Skeletal muscle satellite cell (primary cell): ENCODE measurements around the gene HLA-DQB2. TPM values are rescaled to one million over a fixed set of nuclear protein-coding genes. Genes with fewer than 3 reads are reported as not detected.

Source experiments
- H3K27me3 ChIP-seq: 2 replicates; pipeline ENCODE4 v1.7.0; 2013; ENCODE audit warnings: low read length; ENCODE audit not compliant: control insufficient read depth, insufficient read depth
- H3K36me3 ChIP-seq: 2 replicates; pipeline ENCODE4 v1.7.0; 2013; ENCODE audit warnings: mild to moderate bottlenecking, control low read depth, low read length; ENCODE audit not compliant: insufficient read depth
- H3K4me1 ChIP-seq: 2 replicates; pipeline ENCODE4 v1.7.0; 2013; ENCODE audit warnings: low read length; ENCODE audit not compliant: control insufficient read depth, insufficient read depth
- H3K4me2 ChIP-seq: 2 replicates; pipeline ENCODE4 v1.7.0; 2013; ENCODE audit warnings: mild to moderate bottlenecking, low read length
- H3K4me3 ChIP-seq: 2 replicates; pipeline ENCODE4 v1.7.0; 2013; ENCODE audit warnings: low read length
- H3K9ac ChIP-seq: 2 replicates; pipeline ENCODE4 v1.7.0; 2013; ENCODE audit warnings: mild to moderate bottlenecking, low read depth, low read length, moderate library complexity
- H3K9me3 ChIP-seq: replicated peaks from 2 replicates; pipeline ENCODE4 v1.7.0; 2013; ENCODE audit warnings: mild to moderate bottlenecking, control low read depth, low read length
- small RNA-seq: library from RNA; depleted of rRNA; stranded (forward); fragments of <200 nt; gene quantifications from one replicate; pipeline ENCODE3, GENCODE V24; 2012

Gene HLA-DQB2

GRCh38 chr6:32744776-32745175, 18.6 kb downstream of the HLA-DQB2 start:
- Histone ChIP-seq H3K27me3 (peaks cover 18% of the 10 kb centered on the region), H3K4me3 (no peak overlapping the region), H3K4me1 (no peaks in the 10 kb centered on the region), H3K9ac (no peak overlapping the region), H3K9me3 (no peaks in the 10 kb centered on the region), H3K36me3 (no peaks in the 10 kb centered on the region), H3K4me2 (no peak overlapping the region)

DNA sequence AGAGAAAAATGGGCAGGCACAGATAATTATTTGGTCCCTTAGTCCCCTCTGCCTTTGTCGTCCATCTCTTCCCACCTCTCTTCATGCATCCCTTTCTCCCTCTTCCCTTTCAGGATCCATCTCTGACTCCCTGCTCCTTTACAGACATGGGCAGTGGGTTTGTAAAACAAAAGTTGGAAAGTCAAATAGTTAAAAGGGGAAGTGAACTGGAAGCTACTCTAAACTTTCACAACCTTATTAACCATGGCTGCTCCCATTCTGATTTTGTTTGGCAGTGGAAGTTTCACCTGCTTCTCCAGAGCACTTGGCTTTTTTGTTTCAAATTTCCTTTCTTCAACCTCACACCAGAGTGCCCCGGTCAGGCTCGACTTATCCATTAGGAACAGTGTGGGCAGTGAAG, 21.0 kb downstream of the HLA-DQB2 start:
- Histone ChIP-seq H3K4me3 (no peak overlapping the region), H3K9ac (no peak overlapping the region), H3K4me1 (no peaks in the 10 kb centered on the region), H3K27me3 (peaks cover 23% of the 10 kb centered on the region), H3K4me2 (no peak overlapping the region), H3K9me3 (no peaks in the 10 kb centered on the region), H3K36me3 (no peaks in the 10 kb centered on the region)

DNA sequence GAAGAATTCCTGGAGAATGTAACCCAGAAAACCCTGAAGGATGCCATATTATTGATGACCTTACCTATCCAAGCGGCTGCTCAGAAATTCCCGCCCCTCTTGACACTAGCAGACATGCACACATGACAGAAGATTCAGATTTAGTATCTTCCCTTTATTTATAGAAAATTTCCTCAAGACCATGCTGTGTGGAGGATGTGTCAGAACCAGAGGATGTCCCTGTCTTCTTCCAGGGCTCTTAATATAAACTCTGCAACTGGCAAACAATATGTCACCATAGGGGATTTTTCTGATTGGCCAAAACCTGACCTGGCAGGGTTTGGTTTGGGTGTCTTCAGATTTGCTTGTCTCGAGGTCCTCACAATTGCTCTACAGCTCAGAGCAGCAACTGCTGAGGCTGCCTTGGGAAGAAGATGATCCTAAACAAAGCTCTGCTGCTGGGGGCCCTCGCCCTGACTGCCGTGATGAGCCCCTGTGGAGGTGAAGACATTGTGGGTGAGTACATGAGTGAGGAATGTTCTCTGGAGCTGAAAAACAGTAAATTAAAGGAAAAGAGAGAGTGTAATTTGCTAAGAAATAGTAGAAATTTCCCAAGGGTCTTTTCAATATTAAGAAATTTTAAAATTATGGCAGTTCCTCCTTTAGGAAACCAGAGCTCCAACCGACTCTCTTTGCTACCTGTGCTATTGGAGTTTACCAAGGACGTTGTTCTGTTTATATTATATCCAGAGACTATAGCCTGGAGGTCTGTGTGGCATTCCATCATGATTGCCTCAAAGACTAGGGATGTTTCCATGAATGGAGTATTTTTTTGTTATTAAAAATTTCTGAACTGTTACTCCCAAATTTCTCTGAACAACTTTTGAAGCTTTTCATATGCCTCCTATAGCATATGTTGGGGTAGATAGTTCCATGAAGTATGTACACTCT, 22.0 kb downstream of the HLA-DQB2 start, which contains the start of gene HLA-DQA2:
Gene HLA-DQA2, plus strand, starts transcription at position 361 of the 930 bp plus-strand sequence. Its CDS starts 53 bp downstream, at position 414.
- Histone ChIP-seq H3K4me2 (no peak within 1 kb of the TSS), H3K27me3 (peaks cover 21% of the 10 kb centered on the region), H3K4me1 (no peaks in the 10 kb centered on the region), H3K9ac (no peak within 1 kb of the TSS), H3K9me3 (no peaks in the 10 kb centered on the region), H3K36me3 (no peaks in the 10 kb centered on the region), H3K4me3 (no peak within 1 kb of the TSS)

- Histone ChIP-seq H3K9ac (no peak overlapping the region), H3K4me3 (no peak overlapping the region), H3K9me3 (no peaks in the 10 kb centered on the region), H3K36me3 (no peaks in the 10 kb centered on the region), H3K4me2 (no peak overlapping the region), H3K27me3 (peaks cover 10% of the 10 kb centered on the region), H3K4me1 (no peaks in the 10 kb centered on the region)
Observed at GRCh38 chr6:32738126-32738525, 25.2 kb downstream of the HLA-DQB2 start.

- Histone ChIP-seq H3K36me3 (no peaks in the 10 kb centered on the region), H3K9me3 (no peaks in the 10 kb centered on the region), H3K27me3 (peaks cover 6% of the 10 kb centered on the region), H3K9ac (no peak overlapping the region), H3K4me1 (no peaks in the 10 kb centered on the region), H3K4me2 (no peak overlapping the region), H3K4me3 (no peak overlapping the region)
Observed at GRCh38 chr6:32718879-32719278, 44.5 kb downstream of the HLA-DQB2 start.

GRCh38 chr6:32716396-32716795, 46.9 kb downstream of the HLA-DQB2 start:
- no peaks in the 10 kb centered on the region for H3K36me3 ChIP-seq
- no peak overlapping the region for H3K9ac ChIP-seq
- H3K4me2 ChIP-seq = no peak overlapping the region
- H3K27me3 ChIP-seq = peaks cover 13% of the 10 kb centered on the region
- no peaks in the 10 kb centered on the region for H3K4me1 ChIP-seq
- no peak overlapping the region for H3K4me3 ChIP-seq
- H3K9me3 ChIP-seq = no peaks in the 10 kb centered on the region

DNA sequence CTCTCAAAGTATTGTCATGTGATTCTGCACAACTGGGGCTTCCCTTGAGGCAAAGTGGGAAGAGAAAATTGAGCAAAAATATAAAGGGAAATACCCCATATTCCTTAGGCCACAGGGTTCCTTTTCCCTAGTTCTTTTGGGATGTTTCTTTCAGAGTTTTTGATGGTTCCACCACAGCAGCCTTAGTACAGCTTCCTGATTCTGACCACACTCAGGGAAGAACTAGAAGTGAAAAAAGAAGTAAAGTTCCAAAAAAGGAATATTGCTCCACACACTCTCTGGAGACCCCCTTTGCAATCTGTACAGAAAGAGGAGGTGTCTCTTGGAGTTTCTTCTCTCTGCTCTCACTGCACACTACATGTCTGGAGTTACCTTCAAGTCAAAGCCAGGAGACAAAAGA, 50.1 kb downstream of the HLA-DQB2 start:
- H3K9ac ChIP-seq = no peak overlapping the region
- H3K9me3 ChIP-seq = no peaks in the 10 kb centered on the region
- H3K36me3 ChIP-seq = no peaks in the 10 kb centered on the region
- H3K4me3 ChIP-seq = no peak overlapping the region
- H3K27me3 ChIP-seq = peaks cover 14% of the 10 kb centered on the region
- H3K4me2 ChIP-seq = no peak overlapping the region
- no peaks in the 10 kb centered on the region for H3K4me1 ChIP-seq

DNA sequence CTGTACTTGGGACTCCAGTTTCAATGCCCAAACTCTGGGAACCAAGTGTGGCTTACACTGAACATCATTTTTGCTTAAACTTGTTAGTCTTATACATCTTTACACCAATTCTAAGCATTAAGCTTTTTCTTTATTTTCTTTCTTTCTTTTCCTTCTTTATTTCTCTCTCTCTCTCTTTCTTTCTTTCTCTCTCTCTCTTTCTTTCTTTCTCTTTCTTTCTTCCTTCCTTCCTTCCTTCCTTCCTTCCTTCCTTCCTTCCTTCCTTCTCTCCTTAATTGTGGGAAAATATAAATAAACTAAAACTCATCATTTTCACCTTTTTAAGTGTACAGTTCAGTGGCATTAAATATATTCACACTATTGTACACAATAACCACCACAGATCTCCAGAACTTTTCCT, 53.7 kb downstream of the HLA-DQB2 start:
- Histone ChIP-seq H3K9me3 (no peaks in the 10 kb centered on the region), H3K27me3 (peaks cover 11% of the 10 kb centered on the region), H3K4me1 (no peaks in the 10 kb centered on the region)

More for the DNA sequence above, 53.7 kb downstream of the HLA-DQB2 start:
- Histone ChIP-seq H3K9ac (no peak overlapping the region), H3K4me3 (no peak overlapping the region), H3K4me2 (no peak overlapping the region), H3K36me3 (no peaks in the 10 kb centered on the region)

Small RNAs within 50 kb of the gene (small RNA-seq; reads per million reads assigned to genes)
- gene MIR3135B = not detected
